Small intestine (tissue), 7 donors: ENCODE data around the gene TXLNB. TPM values are rescaled to one million over a fixed set of nuclear protein-coding genes. Genes with fewer than 3 reads are reported as not detected.

Experiments
- DNase-seq, 2 donors: peaks; one replicate each; pipeline versions ENCODE4 v3.0.0 to v3.0.0-alpha.2; 2013
- FAIRE-seq: peaks from 2 replicates; lab custom pipeline; 2012; peaks lifted over from hg19 to GRCh38; lab: Jason Lieb, UNC
- H3K27ac ChIP-seq, 3 donors: one replicate each; pipeline ENCODE4 v1.5.1; 2013; ENCODE audit warnings: low read length in 2 of 3, mild to moderate bottlenecking in 2 of 3, control low read depth in 1 of 3, inconsistent platforms in 1 of 3, low read depth in 1 of 3, moderate library complexity in 1 of 3
- H3K27me3 ChIP-seq, 3 donors: one replicate each; pipeline ENCODE4 v1.6.1; 2013; ENCODE audit warnings: low read length in 3 of 3, inconsistent platforms in 1 of 3; ENCODE audit not compliant: control insufficient read depth in 3 of 3, insufficient read depth in 3 of 3
- H3K36me3 ChIP-seq, 3 donors: one replicate each; pipeline ENCODE4 v1.6.1; 2013; ENCODE audit warnings: low read length in 3 of 3, inconsistent platforms in 1 of 3, low read depth in 1 of 3, mild to moderate bottlenecking in 1 of 3, moderate library complexity in 1 of 3; ENCODE audit not compliant: control insufficient read depth in 3 of 3, insufficient read depth in 2 of 3
- H3K4me1 ChIP-seq, 3 donors: one replicate each; pipeline ENCODE4 v1.6.1; 2013; ENCODE audit warnings: low read length in 2 of 3, inconsistent platforms in 1 of 3, low read depth in 1 of 3, mild to moderate bottlenecking in 1 of 3, moderate library complexity in 1 of 3; ENCODE audit not compliant: control insufficient read depth in 3 of 3, insufficient read depth in 2 of 3
- H3K4me3 ChIP-seq, 3 donors: one replicate each; pipeline ENCODE4 v1.5.1; 2013; ENCODE audit warnings: low read length in 3 of 3, control low read depth in 1 of 3, inconsistent platforms in 1 of 3, low read depth in 1 of 3, mild to moderate bottlenecking in 1 of 3, moderate library complexity in 1 of 3
- H3K9me3 ChIP-seq, 2 donors: one replicate each; pipeline ENCODE4 v1.6.1; 2013; ENCODE audit warnings: low read depth in 1 of 2, low read length in 1 of 2; ENCODE audit not compliant: control insufficient read depth in 2 of 2, insufficient read depth in 1 of 2
- WGBS, 3 donors: extraction: QIAGEN DNeasy Blood & Tissue Kit; methylation state at CpG; one replicate each; pipeline ENCODE4 v1.1.7; 2013; 5-methylcytosine and 5-hydroxymethylcytosine counted together
- polyA plus RNA-seq, 4 donors: library from polyadenylated mRNA; stranded (reverse) in 3 of 4; unstranded in 1 of 4; fragments of 200-250 nt in 3 of 4; fragments of 120-200 nt in 1 of 4; gene quantifications; one replicate each; pipeline versions ENCODE4 v1.2.1 to v1.2.3, GENCODE V29; 2013
- donor health status: healthy with polysubstance abuse.
- donor health status: control.
- donor health status: control.
- donor health status: Bipolar disorder and iron deficiency.
- donor health status: healthy.

The TXLNB gene
- polyA plus RNA-seq, 4 donors, result 0.27 to 1.0 (median 0.54) TPM; not detected in 1

DNA sequence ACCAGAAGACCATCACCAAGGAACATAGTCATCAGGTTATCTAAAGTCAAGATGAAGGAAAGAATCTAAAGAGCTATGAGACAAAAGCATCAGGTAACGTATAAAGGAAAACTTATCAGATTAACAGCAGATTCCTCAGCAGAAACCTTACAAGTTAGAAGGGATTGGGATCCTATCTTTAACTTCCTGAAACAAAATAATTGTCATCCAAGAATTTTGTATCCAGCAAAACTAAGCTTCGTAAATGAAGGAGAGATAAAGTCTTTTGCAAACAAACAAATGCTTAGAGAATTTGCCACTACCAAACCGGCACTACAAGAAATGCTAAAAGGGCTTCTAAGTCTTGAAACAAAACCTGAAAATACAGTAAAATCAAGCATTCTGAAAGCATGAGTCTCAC lies 86.0 kb downstream of the TXLNB start:
- Histone ChIP-seq H3K36me3 (no peaks in the 10 kb centered on the region), H3K4me1 (no peaks in the 10 kb centered on the region), H3K9me3 (peaks cover 0 to 15% of the 10 kb centered on the region in 2 donors), H3K4me3 (no peak overlapping the region), H3K27me3 (no peaks in the 10 kb centered on the region), H3K27ac (no peak overlapping the region)
- WGBS, 3 donors, result 89 to 94% (median 90%) methylated on average over 3 of the region's 3 CpGs
- DNase-seq, result no peak
- no peak for FAIRE-seq

GRCh38 chr6:139204978-139205377 lies 86.8 kb downstream of the TXLNB start:
- no peak for FAIRE-seq
- Histone ChIP-seq H3K9me3 (peaks cover 0 to 11% of the 10 kb centered on the region in 2 donors), H3K27me3 (no peaks in the 10 kb centered on the region), H3K36me3 (no peaks in the 10 kb centered on the region), H3K4me3 (no peak overlapping the region), H3K27ac (no peak overlapping the region), H3K4me1 (no peaks in the 10 kb centered on the region)
- WGBS, 3 donors, result 91 to 98% (median 97%) methylated on average over 2 of the region's 2 CpGs
- DNase-seq, result no peak

GRCh38 chr6:139201378-139201777 lies 90.4 kb downstream of the TXLNB start:
- WGBS, 3 donors, result 94 to 96% (median 94%) methylated on average over 4 of the region's 4 CpGs
- no peak for FAIRE-seq
- Histone ChIP-seq H3K27me3 (no peaks in the 10 kb centered on the region), H3K36me3 (no peaks in the 10 kb centered on the region), H3K4me1 (no peaks in the 10 kb centered on the region), H3K4me3 (no peak overlapping the region), H3K9me3 (peaks cover 0 to 11% of the 10 kb centered on the region in 2 donors), H3K27ac (no peak overlapping the region)
- DNase-seq, result no peak

DNA sequence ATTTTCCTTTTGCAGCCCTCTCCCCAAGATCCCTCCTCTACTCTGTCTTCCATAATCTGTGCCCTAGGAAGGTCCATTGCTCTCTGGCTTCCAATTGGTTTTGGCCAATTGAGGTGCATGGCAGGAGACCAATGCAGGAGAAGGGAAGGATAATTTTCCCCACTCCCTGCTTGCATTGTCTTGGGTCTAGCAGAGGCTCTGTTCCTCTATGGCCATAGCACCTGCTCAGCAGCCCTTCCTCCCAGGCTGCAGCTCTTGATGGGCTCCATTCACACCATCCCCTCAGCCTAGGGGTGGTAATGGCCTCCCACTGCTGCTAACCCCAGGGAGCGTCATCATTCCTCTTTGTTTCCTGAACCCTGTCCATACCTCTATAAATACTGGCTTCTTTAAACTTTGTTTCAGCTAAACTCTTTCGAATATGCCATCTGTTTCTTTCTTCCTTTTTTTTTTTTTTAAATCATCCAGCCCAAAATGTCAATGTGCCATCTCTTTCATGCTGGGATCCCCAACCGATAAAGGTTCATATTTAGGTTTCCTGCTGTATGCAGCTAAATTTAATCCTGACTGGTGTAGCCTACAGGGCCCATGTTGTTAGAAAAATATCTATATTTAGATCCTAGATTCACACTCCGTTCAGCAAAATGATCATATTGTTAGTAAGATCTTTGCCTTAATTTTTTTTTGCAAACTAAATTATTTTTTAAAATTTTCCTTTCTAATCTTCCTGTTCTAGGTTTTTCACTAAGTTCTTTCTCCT lies 93.1 kb downstream of the TXLNB start:
- Histone ChIP-seq H3K27ac (no peak overlapping the region), H3K4me3 (no peak overlapping the region), H3K27me3 (no peaks in the 10 kb centered on the region), H3K4me1 (no peaks in the 10 kb centered on the region), H3K9me3 (no peaks in the 10 kb centered on the region), H3K36me3 (no peaks in the 10 kb centered on the region)
- 83 to 88% (median 85%) methylated on average over 4 of the region's 4 CpGs for WGBS, 3 donors
- no peak for DNase-seq
- FAIRE-seq, result no peak

GRCh38 chr6:139194740-139195139 lies 97.1 kb downstream of the TXLNB start:
- no peaks in the 10 kb centered on the region for H3K27me3 ChIP-seq
- no peaks in the 10 kb centered on the region for H3K36me3 ChIP-seq
- DNase-seq (no peak), FAIRE-seq (no peak)
- H3K4me1 ChIP-seq, result no peaks in the 10 kb centered on the region
- no peak overlapping the region for H3K4me3 ChIP-seq
- 72 to 73% (median 73%) methylated on average over 3 of the region's 3 CpGs for whole genome bisulfite sequencing, 3 donors
- H3K27ac ChIP-seq, result no peak overlapping the region
- H3K9me3 ChIP-seq, result no peaks in the 10 kb centered on the region

Other genes starting within 250 kb of the TXLNB start
- gene HECA, start 156.9 kb downstream of the TXLNB start, polyA plus RNA-seq, result 10 to 100 TPM; 11.6 to 33.9 (median 17.0) TPM
- gene CITED2, start 82.7 kb upstream of the TXLNB start, polyA plus RNA-seq, result 100 to 1,000 TPM in 1 of 4 donors, 10 to 100 TPM in 3; 21.1 to 105 (median 31.5) TPM